Tibial nerve (tissue), 4 donors: ENCODE results near the gene SRPK2. TPM values are rescaled to one million over a fixed set of nuclear protein-coding genes. Genes with fewer than 3 reads are reported as not detected.

Experiments
- DNase-seq, 2 donors: peaks; one replicate each; pipeline ENCODE4 v3.0.0-alpha.2; 2019; ENCODE audit warnings: low spot score in 2 of 2
- H3K27ac ChIP-seq, 4 donors: fragments of 200-600 bp; sonication (generic) in 3 of 4; one replicate each; pipeline ENCODE4 v1.5.1; 2017 to 2019; ENCODE audit warnings: mild to moderate bottlenecking in 1 of 4
- H3K27me3 ChIP-seq, 2 donors: fragments of 200-600 bp; sonication (generic) in 1 of 2; one replicate each; pipeline versions ENCODE4 v1.5.1 to v1.6.0; 2017 to 2019
- H3K36me3 ChIP-seq, 3 donors: fragments of 200-600 bp; sonication (generic); one replicate each; pipeline ENCODE4 v1.5.1; 2018 to 2019
- H3K4me1 ChIP-seq, 4 donors: fragments of 200-600 bp; sonication (generic) in 3 of 4; one replicate each; pipeline ENCODE4 v1.5.1; 2017 to 2019
- H3K4me3 ChIP-seq, 4 donors: fragments of 200-600 bp; sonication (generic) in 3 of 4; one replicate each; pipeline ENCODE4 v1.5.1; 2017 to 2019; ENCODE audit warnings: mild to moderate bottlenecking in 1 of 4, moderate library complexity in 1 of 4
- H3K9me3 ChIP-seq, 4 donors: fragments of 200-600 bp; sonication (generic) in 3 of 4; one replicate each; pipeline ENCODE4 v1.5.1; 2017 to 2019
- CTCF ChIP-seq, 5 experiments: fragments of 200-600 bp in 3 of 5; fragments of 450-650 bp in 2 of 5; sonication (generic) in 3 of 5; IDR thresholded peaks; one replicate each; pipeline ENCODE4 v1.5.1; 2016 to 2019; ENCODE audit warnings: antibody characterized with exemption in 5 of 5, mild to moderate bottlenecking in 3 of 5, moderate library complexity in 2 of 5
- EP300 ChIP-seq, 2 donors: sonication (generic); formaldehyde crosslinking; IDR thresholded peaks; one replicate each; pipeline ENCODE4 v1.6.1; 2017; ENCODE audit warnings: antibody characterized with exemption in 2 of 2, mild to moderate bottlenecking in 1 of 2
- POLR2A ChIP-seq, 2 donors: fragments of 450-650 bp; IDR thresholded peaks; one replicate each; pipeline ENCODE4 v1.6.1; 2017; ENCODE audit warnings: antibody characterized with exemption in 2 of 2, mild to moderate bottlenecking in 2 of 2, moderate library complexity in 2 of 2
- WGBS, 2 donors: methylation state at CpG; one replicate each; pipeline ENCODE4 v1.1.5; 2018; 5-methylcytosine and 5-hydroxymethylcytosine counted together
- total RNA-seq, 4 donors: library from RNA; depleted of rRNA; stranded (reverse); fragments of >200 nt; gene quantifications; one replicate each; pipeline ENCODE4 v1.1.0, GENCODE V29; 2016

The SRPK2 gene
- total RNA-seq, 4 donors from 2014 or later = 54.1 to 94.4 (median 61.9) TPM

DNA sequence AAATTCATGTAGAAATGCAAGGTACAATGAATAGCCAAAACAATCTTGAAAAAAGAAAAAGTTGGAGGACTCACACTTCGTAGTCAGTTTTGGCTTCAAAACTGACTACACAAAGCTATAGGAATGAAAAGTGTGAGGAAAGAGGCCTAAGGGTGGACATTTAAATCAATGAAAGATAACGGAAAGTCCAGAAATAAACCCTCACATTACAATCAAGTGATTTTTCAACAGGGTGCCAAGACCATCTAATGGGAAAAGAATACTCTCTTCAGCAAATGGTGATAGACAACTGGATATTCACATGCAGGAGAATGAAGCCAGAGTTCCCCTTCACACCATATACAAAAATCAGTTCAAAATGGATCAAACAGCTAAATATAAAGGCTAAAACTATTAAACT lies 106.8 kb downstream of the SRPK2 start:
- 73 to 83% methylated on average over 2 of the region's 2 CpGs for WGBS, 2 donors
- Histone ChIP-seq H3K27ac (no peak overlapping the region), H3K9me3 (no peaks in the 10 kb centered on the region), H3K4me3 (no peak overlapping the region), H3K27me3 (no peaks in the 10 kb centered on the region), H3K36me3 (no peaks in the 10 kb centered on the region), H3K4me1 (peaks cover 0 to 20% (median 0%) of the 10 kb centered on the region in 4 donors)
- TF ChIP-seq EP300 (IDR thresholded peaks at IDR 0.05) (no peak), CTCF (IDR thresholded peaks at IDR 0.05) (no peak), POLR2A (IDR thresholded peaks at IDR 0.05) (no peak)
- no peak for DNase-seq

DNA sequence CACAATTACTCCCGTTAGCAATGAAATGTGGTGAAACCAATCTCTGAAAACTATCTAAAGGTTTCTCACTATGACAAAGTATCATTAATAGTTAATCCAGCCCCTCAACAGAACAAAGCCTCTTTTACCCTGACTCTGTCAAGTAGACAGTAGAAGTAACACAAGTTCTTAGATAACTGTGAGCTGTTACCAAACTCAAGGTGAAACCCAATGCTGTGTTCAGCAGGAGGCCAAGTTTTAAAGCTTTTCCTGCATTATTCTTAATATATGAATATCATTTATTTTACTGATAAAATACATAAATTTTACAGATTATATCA lies 109.1 kb downstream of the SRPK2 start:
- TF ChIP-seq EP300 (IDR thresholded peaks at IDR 0.05) (no peak), CTCF (IDR thresholded peaks at IDR 0.05) (no peak), POLR2A (IDR thresholded peaks at IDR 0.05) (no peak)
- Histone ChIP-seq H3K27ac (no peak overlapping the region), H3K4me3 (no peak overlapping the region), H3K27me3 (no peaks in the 10 kb centered on the region), H3K9me3 (no peaks in the 10 kb centered on the region), H3K36me3 (no peaks in the 10 kb centered on the region), H3K4me1 (peaks cover 0 to 20% (median 0%) of the 10 kb centered on the region in 4 donors)
- 27 to 32% methylated on average over 1 of the region's 1 CpG for WGBS, 2 donors
- DNase-seq = no peak

- Histone ChIP-seq H3K27me3 (no peaks in the 10 kb centered on the region), H3K9me3 (no peaks in the 10 kb centered on the region), H3K27ac (no peak overlapping the region), H3K4me1 (peaks cover 0 to 18% (median 0%) of the 10 kb centered on the region in 4 donors), H3K36me3 (no peaks in the 10 kb centered on the region), H3K4me3 (peak overlapping the region in 1 of 4 donors; percentile 27)
- TF ChIP-seq POLR2A (IDR thresholded peaks at IDR 0.05) (no peak), CTCF (IDR thresholded peaks at IDR 0.05) (no peak)
- DNase-seq = no peak
- WGBS, 2 donors = 36 to 37% methylated on average over 8 of the region's 8 CpGs
Measured at GRCh38 chr7:105278973-105279687, 109.6 kb downstream of the SRPK2 start.

DNA sequence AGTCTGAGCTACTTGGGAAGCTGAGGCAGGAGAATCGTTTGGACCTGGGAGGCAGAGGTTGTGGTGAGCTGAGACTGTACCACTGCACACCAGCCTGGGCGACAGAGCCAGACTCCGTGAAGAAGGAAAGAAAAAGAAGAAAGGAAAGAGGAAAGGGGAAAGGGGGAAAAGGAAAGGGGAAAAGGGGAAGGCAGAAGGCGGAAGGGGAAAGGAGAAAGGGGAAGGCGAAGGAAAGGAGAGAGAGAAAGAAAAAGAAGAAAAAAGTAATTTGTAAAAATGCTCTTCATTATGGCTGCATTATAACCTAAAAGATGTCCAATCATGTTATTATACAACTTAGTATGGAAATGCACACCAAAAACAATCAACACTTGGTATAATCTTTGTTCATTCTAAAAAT lies 110.2 kb downstream of the SRPK2 start:
- 91 to 94% methylated on average over 5 of the region's 5 CpGs for WGBS, 2 donors
- TF ChIP-seq CTCF (IDR thresholded peaks at IDR 0.05) = no peak
- no peak for TF ChIP-seq EP300 (IDR thresholded peaks at IDR 0.05)
- no peak for TF ChIP-seq POLR2A (IDR thresholded peaks at IDR 0.05)

DNA sequence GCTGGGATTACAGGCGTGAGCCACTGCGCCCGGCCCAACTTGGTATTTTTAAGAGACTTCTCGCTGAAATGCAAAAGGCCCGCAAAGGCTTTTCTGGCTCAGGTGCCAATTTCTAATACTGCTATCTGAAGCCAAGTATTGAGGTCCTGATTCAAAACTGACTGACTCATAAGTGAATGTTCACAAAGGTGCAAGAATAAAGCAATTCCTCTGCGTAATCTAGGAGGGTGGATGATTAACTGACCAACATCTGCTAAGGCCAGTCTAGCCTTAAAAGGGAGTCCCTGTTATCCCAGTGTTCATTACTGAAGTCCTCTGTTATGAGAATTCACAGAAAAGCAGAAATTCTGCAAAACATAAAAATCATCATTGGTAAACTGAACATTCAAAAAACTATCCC lies 111.4 kb downstream of the SRPK2 start:
- Histone ChIP-seq H3K36me3 (no peaks in the 10 kb centered on the region), H3K4me3 (no peak overlapping the region), H3K4me1 (peaks cover 0 to 12% (median 0%) of the 10 kb centered on the region in 4 donors), H3K27me3 (no peaks in the 10 kb centered on the region), H3K9me3 (no peaks in the 10 kb centered on the region), H3K27ac (no peak overlapping the region)
- no peak for DNase-seq
- WGBS, 2 donors = 93 to 97% methylated on average over 6 of the region's 6 CpGs
- no peak for TF ChIP-seq CTCF (IDR thresholded peaks at IDR 0.05)
- TF ChIP-seq POLR2A (IDR thresholded peaks at IDR 0.05) = no peak
- no peak for TF ChIP-seq EP300 (IDR thresholded peaks at IDR 0.05)

More for the DNA sequence above, 110.2 kb downstream of the SRPK2 start:
- no peaks in the 10 kb centered on the region for H3K9me3 ChIP-seq
- DNase-seq = no peak
- no peaks in the 10 kb centered on the region for H3K36me3 ChIP-seq
- H3K27ac ChIP-seq = no peak overlapping the region
- H3K4me3 ChIP-seq = peak overlapping the region in 1 of 4 donors; percentile 27
- peaks cover 0 to 13% (median 0%) of the 10 kb centered on the region in 4 donors for H3K4me1 ChIP-seq
- no peaks in the 10 kb centered on the region for H3K27me3 ChIP-seq
